Esophagus muscularis mucosa (tissue), 4 donors: ENCODE data around the gene IGFBP1. TPM values are rescaled to one million over a fixed set of nuclear protein-coding genes. Genes with fewer than 3 reads are reported as not detected.
A peak's percentile ranks its signal among the peaks of the same experiment; 100 is the strongest.

ENCODE experiments used
- DNase-seq: peaks from one replicate; pipeline ENCODE4 v3.0.0-alpha.2; 2017; ENCODE audit errors: extremely low spot score
- H3K27ac ChIP-seq, 4 donors: fragments of 200-600 bp; sonication (generic); replicated peaks in 1 of 4; 1 replicate in 3 of 4; 2 replicates in 1 of 4; pipeline ENCODE4 v1.5.1; 2016 to 2019; ENCODE audit warnings: mild to moderate bottlenecking in 1 of 4
- H3K27me3 ChIP-seq, 4 donors: fragments of 200-600 bp; sonication (generic); one replicate each; pipeline versions ENCODE4 v1.5.1 to v1.6.0; 2016 to 2019
- H3K36me3 ChIP-seq, 4 donors: fragments of 200-600 bp; sonication (generic); one replicate each; pipeline ENCODE4 v1.5.1; 2016 to 2019
- H3K4me1 ChIP-seq, 4 donors: fragments of 200-600 bp; sonication (generic); one replicate each; pipeline ENCODE4 v1.5.1; 2016 to 2019
- H3K4me3 ChIP-seq, 4 donors: fragments of 200-600 bp; sonication (generic); 1 replicate in 2 of 4; 2 replicates in 2 of 4; pipeline ENCODE4 v1.5.1; 2016 to 2019; ENCODE audit warnings: mild to moderate bottlenecking in 4 of 4, moderate library complexity in 1 of 4
- H3K9me3 ChIP-seq, 4 donors: fragments of 200-600 bp; sonication (generic); 1 replicate in 3 of 4; 2 replicates in 1 of 4; pipeline ENCODE4 v1.5.1; 2016 to 2019
- CTCF ChIP-seq, 3 experiments: fragments of 200-600 bp in 2 of 3; fragments of 450-650 bp in 1 of 3; sonication (generic) in 2 of 3; IDR thresholded peaks; one replicate each; pipeline ENCODE4 v1.5.1; 2017 to 2019; ENCODE audit warnings: antibody characterized with exemption in 3 of 3, mild to moderate bottlenecking in 2 of 3, moderate library complexity in 1 of 3
- EP300 ChIP-seq: sonication (generic); formaldehyde crosslinking; IDR thresholded peaks from one replicate; pipeline ENCODE4 v1.6.1; 2017; ENCODE audit warnings: antibody characterized with exemption
- POLR2A ChIP-seq: fragments of 450-650 bp; IDR thresholded peaks from one replicate; pipeline ENCODE4 v1.6.1; 2017; ENCODE audit warnings: antibody characterized with exemption, moderate library complexity, mild to moderate bottlenecking, low read depth
- POLR2AphosphoS5 ChIP-seq, 2 donors: sonication (generic); formaldehyde crosslinking; IDR thresholded peaks; one replicate each; pipeline ENCODE4 v1.6.1; 2017; ENCODE audit warnings: antibody characterized with exemption in 2 of 2
- WGBS: methylation state at CpG from one replicate; pipeline ENCODE4 v1.1.5; 2018; 5-methylcytosine and 5-hydroxymethylcytosine counted together
- intact Hi-C: fragments of 100-400 bp; cut with DNase I; formaldehyde crosslinking; loops from one replicate; pipeline ENCODE4 v1.15.1; 2023
- total RNA-seq, 4 donors: library from RNA; depleted of rRNA; stranded (reverse); fragments of >200 nt; gene quantifications; one replicate each; pipeline versions ENCODE4 v1.1.0 to v1.2.1, GENCODE V29; 2016

Gene IGFBP1
- total RNA-seq, 4 donors from 2014 or later = not detected

GRCh38 chr7:45919993-45920459, 31.7 kb downstream of the IGFBP1 start:
- Histone ChIP-seq H3K36me3 (peaks cover 0 to 21% (median 0%) of the 10 kb centered on the region in 4 donors), H3K4me3 (peak overlapping the region; percentile 56 to 65 (median 56)), H3K4me1 (peaks cover 32 to 60% (median 54%) of the 10 kb centered on the region in 4 donors), H3K27ac (peak overlapping the region in 1 of 4 donors; percentile 34), H3K9me3 (no peaks in the 10 kb centered on the region), H3K27me3 (peaks cover 0 to 74% (median 19%) of the 10 kb centered on the region in 4 donors)
- WGBS = 21% methylated on average over 18 of the region's 19 CpGs
- intact Hi-C loops = loop anchor here (2.0 to 5.0 kb wide), 3 partner anchors 432 to 1332 kb away; no protein-coding TSS in a partner anchor
- DNase-seq = peak; percentile 89
- TF ChIP-seq CTCF (IDR thresholded peaks at IDR 0.05) (no peak), POLR2AphosphoS5 (IDR thresholded peaks at IDR 0.05) (no peak), POLR2A (no peak), EP300 (no peak)

- intact Hi-C loops = loop anchor here (2.0 kb wide), 1 partner anchor 1168 kb away; no protein-coding TSS in a partner anchor
- peaks cover 32 to 60% (median 54%) of the 10 kb centered on the region in 4 donors for H3K4me1 ChIP-seq
- H3K4me3 ChIP-seq = peak within 1 kb of the TSS; percentile 56 to 65 (median 56)
- no peaks in the 10 kb centered on the region for H3K9me3 ChIP-seq
- DNase-seq = peak; percentile 82
- peaks cover 0 to 72% (median 19%) of the 10 kb centered on the region in 4 donors for H3K27me3 ChIP-seq
- H3K27ac ChIP-seq = peak within 1 kb of the TSS in 2 of 4 donors; percentile 24 to 34
- WGBS = 3% methylated on average over 10 of the region's 111 CpGs
- H3K36me3 ChIP-seq = peaks cover 0 to 16% (median 0%) of the 10 kb centered on the region in 4 donors
- peak; percentile 11 to 13 for TF ChIP-seq POLR2AphosphoS5 (IDR thresholded peaks at IDR 0.05)
- no peak for TF ChIP-seq POLR2A
Observed at GRCh38 chr7:45920502-45921380, 32.5 kb downstream of the IGFBP1 start, which contains the start of gene IGFBP3. TSS of gene IGFBP3 (minus strand) at chr7:45921272. CDS start at chr7:45921140, 132 bp downstream.

GRCh38 chr7:45921381-45921698, 33.1 kb downstream of the IGFBP1 start:
- Histone ChIP-seq H3K4me3 (peak overlapping the region; percentile 56 to 65 (median 56)), H3K27me3 (peaks cover 0 to 66% (median 19%) of the 10 kb centered on the region in 4 donors)

GRCh38 chr7:45921699-45922519, 33.6 kb downstream of the IGFBP1 start:
- WGBS = 6% methylated on average over 36 of the region's 36 CpGs
- peak overlapping the region; percentile 56 to 65 (median 56) for H3K4me3 ChIP-seq
- TF ChIP-seq EP300 (no peak), CTCF (IDR thresholded peaks at IDR 0.05) (peak; percentile 62 to 76 (median 65)), POLR2AphosphoS5 (IDR thresholded peaks at IDR 0.05) (peak in 1 of 2 donors; percentile 23), POLR2A (no peak)
- intact Hi-C loops = loop anchor here (2.0 kb wide), 1 partner anchor 1167 kb away; no protein-coding TSS in a partner anchor
- no peaks in the 10 kb centered on the region for H3K9me3 ChIP-seq
- peaks cover 0 to 4% (median 0%) of the 10 kb centered on the region in 4 donors for H3K36me3 ChIP-seq
- H3K27me3 ChIP-seq = peaks cover 0 to 60% (median 19%) of the 10 kb centered on the region in 4 donors
- peak; percentile 89 for DNase-seq
- H3K4me1 ChIP-seq = peaks cover 32 to 60% (median 54%) of the 10 kb centered on the region in 4 donors
- peak overlapping the region in 1 of 4 donors; percentile 34 for H3K27ac ChIP-seq

More at GRCh38 chr7:45921381-45921698, 33.1 kb downstream of the IGFBP1 start:
- no peaks in the 10 kb centered on the region for H3K9me3 ChIP-seq
- peak overlapping the region in 2 of 4 donors; percentile 24 to 34 for H3K27ac ChIP-seq
- peak; percentile 75 for DNase-seq
- peaks cover 0 to 10% (median 0%) of the 10 kb centered on the region in 4 donors for H3K36me3 ChIP-seq
- 4% methylated on average over 20 of the region's 31 CpGs for WGBS
- intact Hi-C loops = loop anchor here (2.0 kb wide), 1 partner anchor 1167 kb away; no protein-coding TSS in a partner anchor
- TF ChIP-seq POLR2AphosphoS5 (IDR thresholded peaks at IDR 0.05) (no peak), POLR2A (no peak), CTCF (IDR thresholded peaks at IDR 0.05) (no peak), EP300 (no peak)
- peaks cover 32 to 60% (median 54%) of the 10 kb centered on the region in 4 donors for H3K4me1 ChIP-seq
